ENCODE results near the gene MEGF11. TPM values are rescaled to one million over a fixed set of nuclear protein-coding genes. Genes with fewer than 3 reads are reported as not detected.

MEGF11 gene
- total RNA-seq, 1 donor: under 0.01 TPM

GRCh38 chr15:66198757-66199156 is 54.8 kb downstream of the MEGF11 start:
- no peak for DNase-seq (ENCODE audit: low read depth)
- H3K4me3 ChIP-seq (ENCODE audit: low read depth, low read length): no peak overlapping the region
- no peak for TF ChIP-seq CTCF (IDR thresholded peaks at IDR 0.05; ENCODE audit: insufficient read depth, low read depth, low read length)

- no peak overlapping the region for H3K4me3 ChIP-seq (ENCODE audit: low read depth, low read length)
- peak; percentile 23 for DNase-seq (ENCODE audit: low read depth)
- TF ChIP-seq CTCF (IDR thresholded peaks at IDR 0.05; ENCODE audit: insufficient read depth, low read depth, low read length): no peak
Measured at GRCh38 chr15:66196602-66197001, 56.9 kb downstream of the MEGF11 start.

- H3K4me3 ChIP-seq (ENCODE audit: low read depth, low read length): no peak overlapping the region
- no peak for DNase-seq (ENCODE audit: low read depth)
- no peak for TF ChIP-seq CTCF (IDR thresholded peaks at IDR 0.05; ENCODE audit: insufficient read depth, low read depth, low read length)
Measured at GRCh38 chr15:66195621-66196230, 57.8 kb downstream of the MEGF11 start.

GRCh38 chr15:66193066-66193465 is 60.5 kb downstream of the MEGF11 start:
- TF ChIP-seq CTCF (IDR thresholded peaks at IDR 0.05; ENCODE audit: insufficient read depth, low read depth, low read length): no peak
- H3K4me3 ChIP-seq (ENCODE audit: low read depth, low read length): no peak overlapping the region
- DNase-seq (ENCODE audit: low read depth): no peak

GRCh38 chr15:66190746-66191145 is 62.8 kb downstream of the MEGF11 start:
- DNase-seq (ENCODE audit: low read depth): no peak
- no peak overlapping the region for H3K4me3 ChIP-seq (ENCODE audit: low read depth, low read length)

GRCh38 chr15:66189291-66189690 is 64.3 kb downstream of the MEGF11 start:
- TF ChIP-seq CTCF (IDR thresholded peaks at IDR 0.05; ENCODE audit: insufficient read depth, low read depth, low read length): no peak
- H3K4me3 ChIP-seq (ENCODE audit: low read depth, low read length): no peak overlapping the region
- DNase-seq (ENCODE audit: low read depth): no peak

More at GRCh38 chr15:66190746-66191145, 62.8 kb downstream of the MEGF11 start:
- no peak for TF ChIP-seq CTCF (IDR thresholded peaks at IDR 0.05; ENCODE audit: insufficient read depth, low read depth, low read length)

GRCh38 chr15:66188464-66188863 is 65.1 kb downstream of the MEGF11 start:
- H3K4me3 ChIP-seq (ENCODE audit: low read depth, low read length): no peak overlapping the region
- no peak for TF ChIP-seq CTCF (IDR thresholded peaks at IDR 0.05; ENCODE audit: insufficient read depth, low read depth, low read length)
- DNase-seq (ENCODE audit: low read depth): no peak

Measured in fibroblast of villous mesenchyme (primary cell).